Loucy (cell line): ENCODE results near the gene LMF2.

ENCODE experiments used
- H2AFZ ChIP-seq: fragments of 200-600 bp; sonication (generic); 2 replicates; pipeline ENCODE4 v1.6.0; 2016; ENCODE audit warnings: antibody characterized with exemption, mild to moderate bottlenecking, low read length, moderate library complexity
- H3F3A ChIP-seq: fragments of 200-600 bp; 2 replicates; pipeline ENCODE4 v1.6.0; 2016; ENCODE audit warnings: antibody characterized with exemption, low read depth, mild to moderate bottlenecking
- H3K27me3 ChIP-seq: fragments of 200-600 bp; sonication (generic); 2 replicates; pipeline ENCODE4 v1.6.1; 2014; ENCODE audit warnings: low read length, mild to moderate bottlenecking; ENCODE audit not compliant: insufficient read depth, poor library complexity, severe bottlenecking
- H3K36me3 ChIP-seq: fragments of 200-600 bp; sonication (generic); 2 replicates; pipeline ENCODE4 v1.6.1; 2016; ENCODE audit warnings: low read length; ENCODE audit not compliant: insufficient read depth
- H3K4me1 ChIP-seq: fragments of 200-600 bp; sonication (generic); 2 replicates; pipeline ENCODE4 v1.5.1; 2014; ENCODE audit warnings: low read length, mild to moderate bottlenecking; ENCODE audit not compliant: insufficient read depth, poor library complexity, severe bottlenecking
- H3K4me2 ChIP-seq: fragments of 200-600 bp; sonication (generic); 2 replicates; pipeline ENCODE4 v1.6.0; 2014; ENCODE audit warnings: antibody characterized with exemption, low read length, low read depth, mild to moderate bottlenecking; ENCODE audit not compliant: poor library complexity, severe bottlenecking
- H3K4me3 ChIP-seq: fragments of 200-600 bp; sonication (generic); 2 replicates; pipeline ENCODE4 v1.5.1; 2014; ENCODE audit warnings: low read length, mild to moderate bottlenecking, mixed read lengths; ENCODE audit not compliant: poor library complexity, severe bottlenecking
- H3K79me2 ChIP-seq: fragments of 200-600 bp; sonication (generic); 2 replicates; pipeline ENCODE4 v1.6.1; 2014; ENCODE audit warnings: low read length; ENCODE audit not compliant: insufficient read depth
- H3K9ac ChIP-seq: fragments of 200-600 bp; sonication (generic); 2 replicates; pipeline ENCODE4 v1.6.0; 2014; ENCODE audit warnings: mild to moderate bottlenecking, low read depth, low read length, moderate library complexity; ENCODE audit not compliant: poor library complexity, severe bottlenecking
- H3K9me2 ChIP-seq: fragments of 200-600 bp; sonication (generic); replicated peaks from 2 replicates; pipeline ENCODE4 v1.6.1; 2016; ENCODE audit warnings: low read depth, low read length, mixed read lengths
- H3K9me3 ChIP-seq: fragments of 200-600 bp; sonication (generic); 2 replicates; pipeline ENCODE4 v1.6.1; 2014; ENCODE audit warnings: mild to moderate bottlenecking, antibody characterized with exemption, low read length, low read depth; ENCODE audit not compliant: insufficient read depth
- H4K20me1 ChIP-seq: fragments of 200-600 bp; sonication (generic); 2 replicates; pipeline ENCODE4 v1.6.0; 2014; ENCODE audit warnings: antibody characterized with exemption, low read length, mild to moderate bottlenecking; ENCODE audit not compliant: insufficient read depth, poor library complexity, severe bottlenecking
- CTCF ChIP-seq: fragments of 200-600 bp; sonication (generic); conservative IDR thresholded peaks from 2 replicates; pipeline ENCODE4 v1.5.1; 2014; ENCODE audit warnings: mild to moderate bottlenecking, antibody characterized with exemption, low read length
- EZH2phosphoT487 ChIP-seq: fragments of 200-600 bp; IDR thresholded peaks from 2 replicates; pipeline ENCODE4 v1.6.1; 2018; ENCODE audit warnings: antibody characterized with exemption, mild to moderate bottlenecking, moderate library complexity, borderline replicate concordance

The LMF2 gene

DNA sequence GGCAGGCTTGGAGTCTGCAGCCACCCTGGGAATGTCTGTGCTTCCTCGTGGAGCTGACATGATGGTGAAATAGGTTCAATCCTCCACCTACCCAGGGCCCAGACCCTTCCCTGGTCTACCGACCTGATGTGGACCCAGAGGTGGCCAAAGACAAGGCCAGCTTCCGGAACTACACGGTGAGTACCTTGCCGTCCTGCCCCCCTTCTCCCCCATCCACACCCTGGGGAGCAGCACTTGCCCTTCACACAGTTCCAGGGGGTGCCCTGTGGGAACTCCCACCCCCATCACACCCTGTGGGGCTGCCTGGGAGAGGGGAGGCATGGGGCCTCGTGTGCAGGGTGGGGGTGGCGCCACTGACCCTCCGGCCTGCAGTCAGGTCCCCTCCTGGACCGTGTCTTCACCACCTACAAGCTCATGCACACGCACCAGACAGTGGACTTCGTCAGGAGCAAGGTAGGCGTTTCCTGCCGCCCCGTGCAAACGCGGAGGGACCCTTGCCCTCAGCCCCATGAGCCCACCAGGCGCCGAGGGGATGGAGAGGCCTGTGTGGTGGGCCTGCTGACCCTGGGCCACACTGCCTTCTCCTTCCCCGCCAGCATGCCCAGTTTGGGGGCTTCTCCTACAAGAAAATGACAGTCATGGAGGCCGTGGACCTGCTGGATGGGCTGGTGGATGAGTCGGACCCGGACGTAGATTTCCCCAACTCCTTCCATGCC is 20.1 kb downstream of the LMF2 start:
- no peaks in the 10 kb centered on the region for H3K9me3 ChIP-seq
- no peaks in the 10 kb centered on the region for H3K27me3 ChIP-seq
- H3K4me1 ChIP-seq, result peaks cover 3% of the 10 kb centered on the region
- TF ChIP-seq CTCF (no peak), EZH2phosphoT487 (no peak)
- H3K9me2 ChIP-seq, result no peaks in the 10 kb centered on the region
- no peaks in the 10 kb centered on the region for H4K20me1 ChIP-seq
- H3K4me3 ChIP-seq, result no peak overlapping the region
- no peak overlapping the region for H2AFZ ChIP-seq
- no peak overlapping the region for H3K4me2 ChIP-seq
- H3K79me2 ChIP-seq, result no peaks in the 10 kb centered on the region
- no peak overlapping the region for H3K9ac ChIP-seq
- H3F3A ChIP-seq, result no peaks in the 10 kb centered on the region
- no peaks in the 10 kb centered on the region for H3K36me3 ChIP-seq

GRCh38 chr22:50486561-50487289 is 20.8 kb downstream of the LMF2 start, which contains the start of gene MIOX:
MIOX (plus strand) TSS chr22:50486859; CDS start chr22:50486898, 39 bp downstream.
- H3K9me2 ChIP-seq, result no peaks in the 10 kb centered on the region
- H3K4me1 ChIP-seq, result peaks cover 3% of the 10 kb centered on the region
- H3K9ac ChIP-seq, result no peak within 1 kb of the TSS

More at GRCh38 chr22:50486561-50487289, 20.8 kb downstream of the LMF2 start, which contains the start of gene MIOX:
- TF ChIP-seq CTCF (no peak), EZH2phosphoT487 (no peak)
- H3K36me3 ChIP-seq, result no peaks in the 10 kb centered on the region
- H4K20me1 ChIP-seq, result no peaks in the 10 kb centered on the region
- no peaks in the 10 kb centered on the region for H3K79me2 ChIP-seq
- no peaks in the 10 kb centered on the region for H3K27me3 ChIP-seq
- no peaks in the 10 kb centered on the region for H3K9me3 ChIP-seq
- H3F3A ChIP-seq, result no peaks in the 10 kb centered on the region
- no peak within 1 kb of the TSS for H2AFZ ChIP-seq
- no peak within 1 kb of the TSS for H3K4me3 ChIP-seq
- H3K4me2 ChIP-seq, result no peak within 1 kb of the TSS
